Thoracic aorta (tissue), 2 donors: ENCODE results near the gene SPECC1. TPM values are rescaled to one million over a fixed set of nuclear protein-coding genes. Genes with fewer than 3 reads are reported as not detected.

Source experiments
- ATAC-seq: fragments of 150-250 bp; one replicate; pipeline ENCODE4 v1.8.0; 2017; ENCODE audit warnings: low read depth; ENCODE audit not compliant: insufficient number of reproducible peaks, low FRiP score
- DNase-seq: peaks from one replicate; pipeline ENCODE4 v3.0.0-alpha.2; 2020; ENCODE audit warnings: low spot score
- H3K27ac ChIP-seq, 2 donors: fragments of 200-600 bp; sonication (generic); 1 replicate in 1 of 2; 2 replicates in 1 of 2; pipeline ENCODE4 v1.5.1; 2016; ENCODE audit warnings: mild to moderate bottlenecking in 2 of 2, moderate library complexity in 2 of 2
- H3K27me3 ChIP-seq: fragments of 200-600 bp; sonication (generic); replicated peaks from 2 replicates; pipeline ENCODE4 v1.6.0; 2016; ENCODE audit warnings: mild to moderate bottlenecking; ENCODE audit not compliant: insufficient read depth
- H3K36me3 ChIP-seq: fragments of 200-600 bp; sonication (generic); one replicate; pipeline ENCODE4 v1.5.1; 2016
- H3K4me1 ChIP-seq, 2 donors: fragments of 200-600 bp; sonication (generic); 1 replicate in 1 of 2; 2 replicates in 1 of 2; pipeline versions ENCODE4 v1.5.1 to v1.6.0; 2016; ENCODE audit warnings: low read depth in 2 of 2, mild to moderate bottlenecking in 1 of 2; ENCODE audit not compliant: control insufficient read depth in 1 of 2
- H3K4me3 ChIP-seq: fragments of 200-600 bp; sonication (generic); 2 replicates; pipeline ENCODE4 v1.5.1; 2016; ENCODE audit warnings: mild to moderate bottlenecking
- H3K9me3 ChIP-seq: fragments of 200-600 bp; sonication (generic); 2 replicates; pipeline ENCODE4 v1.5.1; 2016
- total RNA-seq, 2 donors: library from RNA; depleted of rRNA; stranded (reverse); fragments of >200 nt; gene quantifications; one replicate each; pipeline versions ENCODE4 v1.1.0 to v1.2.3, GENCODE V29; 2016
- TF ChIP-seq, protein P1 (sequence below): fragments of 200-600 bp; sonication (generic); IDR thresholded peaks from one replicate; pipeline ENCODE4 v1.5.1; 2019; ENCODE audit warnings: antibody characterized with exemption

Gene SPECC1
- total RNA-seq, 2 donors from 2014 or later, result 89.8 to 91.9 TPM

- ATAC-seq (no peak), DNase-seq (no peak)
- Histone ChIP-seq H3K27ac (no peak overlapping the region), H3K4me1 (peaks cover 0 to 14% of the 10 kb centered on the region in 2 donors), H3K4me3 (no peak overlapping the region), H3K27me3 (no peaks in the 10 kb centered on the region), H3K9me3 (peaks cover 14% of the 10 kb centered on the region), H3K36me3 (peaks cover 16% of the 10 kb centered on the region)
- TF ChIP-seq, protein P1, sequence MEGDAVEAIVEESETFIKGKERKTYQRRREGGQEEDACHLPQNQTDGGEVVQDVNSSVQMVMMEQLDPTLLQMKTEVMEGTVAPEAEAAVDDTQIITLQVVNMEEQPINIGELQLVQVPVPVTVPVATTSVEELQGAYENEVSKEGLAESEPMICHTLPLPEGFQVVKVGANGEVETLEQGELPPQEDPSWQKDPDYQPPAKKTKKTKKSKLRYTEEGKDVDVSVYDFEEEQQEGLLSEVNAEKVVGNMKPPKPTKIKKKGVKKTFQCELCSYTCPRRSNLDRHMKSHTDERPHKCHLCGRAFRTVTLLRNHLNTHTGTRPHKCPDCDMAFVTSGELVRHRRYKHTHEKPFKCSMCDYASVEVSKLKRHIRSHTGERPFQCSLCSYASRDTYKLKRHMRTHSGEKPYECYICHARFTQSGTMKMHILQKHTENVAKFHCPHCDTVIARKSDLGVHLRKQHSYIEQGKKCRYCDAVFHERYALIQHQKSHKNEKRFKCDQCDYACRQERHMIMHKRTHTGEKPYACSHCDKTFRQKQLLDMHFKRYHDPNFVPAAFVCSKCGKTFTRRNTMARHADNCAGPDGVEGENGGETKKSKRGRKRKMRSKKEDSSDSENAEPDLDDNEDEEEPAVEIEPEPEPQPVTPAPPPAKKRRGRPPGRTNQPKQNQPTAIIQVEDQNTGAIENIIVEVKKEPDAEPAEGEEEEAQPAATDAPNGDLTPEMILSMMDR, result no peak
Observed at GRCh38 chr17:20306924-20307323, 297.8 kb downstream of the SPECC1 start.

DNA sequence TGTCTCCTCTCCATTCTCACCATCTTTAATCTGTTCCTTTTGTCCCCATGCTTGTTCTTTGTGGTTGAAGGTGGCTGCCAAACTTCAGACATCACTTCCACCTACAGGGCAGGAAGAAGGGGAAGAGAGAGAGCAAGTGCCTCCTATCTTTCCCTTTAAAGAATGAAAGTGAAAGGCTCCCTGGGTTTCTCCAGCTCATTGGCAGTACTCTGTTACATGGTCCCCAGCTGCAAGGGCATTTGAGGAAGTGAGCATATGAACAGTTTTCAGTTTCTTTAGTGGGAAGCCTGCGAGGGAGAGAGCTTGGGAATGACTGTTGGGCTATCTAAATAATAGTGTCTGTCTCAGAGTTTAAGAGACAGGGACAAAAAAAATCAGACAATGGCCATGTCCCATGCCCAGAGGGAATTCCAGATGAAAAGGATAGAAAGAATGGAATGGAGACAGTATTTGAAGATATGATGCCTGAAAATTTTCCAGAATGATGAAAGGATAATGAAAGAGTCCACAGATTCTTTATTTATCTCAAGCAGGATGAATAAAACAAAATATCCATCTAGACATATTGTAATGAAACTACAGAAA lies 298.3 kb downstream of the SPECC1 start:
- H3K27me3 ChIP-seq, result no peaks in the 10 kb centered on the region
- H3K36me3 ChIP-seq, result peaks cover 18% of the 10 kb centered on the region
- peaks cover 0 to 9% of the 10 kb centered on the region in 2 donors for H3K4me1 ChIP-seq
- TF ChIP-seq, protein P1, result no peak
- peaks cover 14% of the 10 kb centered on the region for H3K9me3 ChIP-seq
- DNase-seq (no peak), ATAC-seq (no peak)
- H3K27ac ChIP-seq, result no peak overlapping the region
- H3K4me3 ChIP-seq, result no peak overlapping the region

DNA sequence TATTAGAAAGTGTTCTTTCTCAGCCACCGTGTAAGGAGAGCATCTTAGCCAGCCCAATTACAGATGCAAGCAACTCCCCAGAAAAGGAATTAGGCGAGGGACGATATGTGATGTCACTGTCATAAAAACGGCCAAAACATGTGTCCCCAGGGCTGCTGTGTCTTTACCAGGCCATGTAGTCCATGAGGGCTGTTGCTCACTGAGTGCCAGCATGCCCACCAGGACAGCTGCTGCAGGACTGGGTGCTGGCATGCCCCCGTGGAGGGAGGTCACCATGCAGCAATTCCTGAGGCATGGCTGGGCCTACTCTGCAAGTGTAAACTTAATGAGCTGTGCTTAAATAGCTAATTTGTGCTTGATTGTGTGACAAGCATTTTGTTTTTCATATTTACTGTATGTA lies 301.3 kb downstream of the SPECC1 start:
- ATAC-seq (no peak), DNase-seq (no peak)
- TF ChIP-seq, protein P1, result no peak

GRCh38 chr17:20313306-20313705 lies 304.1 kb downstream of the SPECC1 start:
- Histone ChIP-seq H3K4me3 (no peak overlapping the region), H3K36me3 (peaks cover 11% of the 10 kb centered on the region), H3K27ac (no peak overlapping the region), H3K9me3 (no peaks in the 10 kb centered on the region), H3K4me1 (no peaks in the 10 kb centered on the region), H3K27me3 (no peaks in the 10 kb centered on the region)
- TF ChIP-seq, protein P1, result no peak
- no peak for DNase-seq
- ATAC-seq, result no peak

More for the DNA sequence above, 301.3 kb downstream of the SPECC1 start:
- Histone ChIP-seq H3K27me3 (no peaks in the 10 kb centered on the region), H3K4me3 (no peak overlapping the region), H3K27ac (no peak overlapping the region), H3K36me3 (peaks cover 27% of the 10 kb centered on the region), H3K4me1 (no peaks in the 10 kb centered on the region), H3K9me3 (peaks cover 14% of the 10 kb centered on the region)

DNA sequence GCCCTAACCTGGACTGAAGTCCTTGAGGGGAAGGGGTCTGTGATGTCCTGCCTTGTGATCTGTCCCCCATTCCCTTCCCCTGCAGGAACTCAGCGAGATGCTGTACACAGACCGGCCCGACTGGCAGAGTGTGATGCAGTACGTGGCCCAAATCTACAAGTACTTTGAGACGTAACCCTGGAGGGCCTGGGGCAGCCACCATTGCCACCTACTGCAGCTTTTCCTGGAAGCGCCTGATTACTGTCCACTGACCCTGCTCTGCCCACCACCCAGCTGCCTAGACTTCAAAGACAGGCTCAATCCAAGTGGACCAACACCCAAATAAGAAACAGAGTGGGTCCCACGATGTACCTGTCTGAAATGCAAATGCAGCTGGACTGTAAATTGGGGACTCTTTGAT lies 304.7 kb downstream of the SPECC1 start:
- TF ChIP-seq, protein P1, result no peak
- DNase-seq (no peak), ATAC-seq (no peak)

More for the DNA sequence above, 304.7 kb downstream of the SPECC1 start:
- H3K36me3 ChIP-seq, result peaks cover 11% of the 10 kb centered on the region
- no peaks in the 10 kb centered on the region for H3K27me3 ChIP-seq
- no peaks in the 10 kb centered on the region for H3K4me1 ChIP-seq
- no peaks in the 10 kb centered on the region for H3K9me3 ChIP-seq
- no peak overlapping the region for H3K4me3 ChIP-seq
- H3K27ac ChIP-seq, result no peak overlapping the region
